Loucy (cell line): ENCODE data around the gene BEAN1.

Experiments
- EZH2phosphoT487 ChIP-seq: fragments of 200-600 bp; IDR thresholded peaks from 2 replicates; pipeline ENCODE4 v1.6.1; 2018; ENCODE audit warnings: antibody characterized with exemption, mild to moderate bottlenecking, moderate library complexity, borderline replicate concordance
- TF ChIP-seq, protein P1 (sequence below): fragments of 200-600 bp; sonication (generic); conservative IDR thresholded peaks from 2 replicates; pipeline ENCODE4 v1.5.1; 2014; ENCODE audit warnings: mild to moderate bottlenecking, antibody characterized with exemption, low read length

DNA sequence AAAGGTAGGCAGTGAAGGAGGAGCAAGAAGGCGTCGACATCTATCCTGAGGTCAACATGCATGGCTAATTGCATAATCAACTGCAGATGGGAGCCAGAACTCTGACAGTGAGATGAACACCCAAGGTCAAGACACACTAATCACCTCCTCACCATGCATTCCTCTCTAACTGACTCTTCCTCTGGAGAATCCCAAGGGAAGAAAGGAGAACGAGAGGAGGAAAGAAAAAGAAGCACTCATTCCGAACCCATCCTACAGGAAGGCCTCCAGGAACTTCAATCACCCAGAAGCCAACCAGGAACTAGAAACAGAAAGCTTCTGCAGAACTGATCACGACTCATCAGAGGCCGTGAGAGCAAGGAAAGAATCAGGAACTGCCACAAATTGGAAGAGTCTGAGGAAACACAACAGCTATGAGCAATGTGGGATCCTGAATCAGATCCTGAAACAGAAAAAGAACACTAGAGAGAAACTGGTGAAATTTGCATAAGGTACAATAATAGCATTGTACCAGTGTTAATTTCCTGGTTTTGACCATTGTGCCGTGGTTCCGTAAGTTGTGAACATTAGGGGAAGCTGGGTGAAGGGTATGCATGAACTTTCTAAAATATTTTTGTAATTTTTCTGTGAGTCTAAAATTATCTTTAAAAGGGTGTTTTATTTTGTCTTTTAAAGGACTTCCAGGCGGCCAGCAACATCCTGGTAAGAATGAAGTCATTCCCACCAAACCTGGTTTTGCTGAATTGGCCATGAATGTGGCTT, 10.0 kb upstream of the BEAN1 start:
- TF ChIP-seq, protein P1, sequence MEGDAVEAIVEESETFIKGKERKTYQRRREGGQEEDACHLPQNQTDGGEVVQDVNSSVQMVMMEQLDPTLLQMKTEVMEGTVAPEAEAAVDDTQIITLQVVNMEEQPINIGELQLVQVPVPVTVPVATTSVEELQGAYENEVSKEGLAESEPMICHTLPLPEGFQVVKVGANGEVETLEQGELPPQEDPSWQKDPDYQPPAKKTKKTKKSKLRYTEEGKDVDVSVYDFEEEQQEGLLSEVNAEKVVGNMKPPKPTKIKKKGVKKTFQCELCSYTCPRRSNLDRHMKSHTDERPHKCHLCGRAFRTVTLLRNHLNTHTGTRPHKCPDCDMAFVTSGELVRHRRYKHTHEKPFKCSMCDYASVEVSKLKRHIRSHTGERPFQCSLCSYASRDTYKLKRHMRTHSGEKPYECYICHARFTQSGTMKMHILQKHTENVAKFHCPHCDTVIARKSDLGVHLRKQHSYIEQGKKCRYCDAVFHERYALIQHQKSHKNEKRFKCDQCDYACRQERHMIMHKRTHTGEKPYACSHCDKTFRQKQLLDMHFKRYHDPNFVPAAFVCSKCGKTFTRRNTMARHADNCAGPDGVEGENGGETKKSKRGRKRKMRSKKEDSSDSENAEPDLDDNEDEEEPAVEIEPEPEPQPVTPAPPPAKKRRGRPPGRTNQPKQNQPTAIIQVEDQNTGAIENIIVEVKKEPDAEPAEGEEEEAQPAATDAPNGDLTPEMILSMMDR = no peak
- no peak for TF ChIP-seq EZH2phosphoT487
